ENCODE results near the gene CDK14.

DNA sequence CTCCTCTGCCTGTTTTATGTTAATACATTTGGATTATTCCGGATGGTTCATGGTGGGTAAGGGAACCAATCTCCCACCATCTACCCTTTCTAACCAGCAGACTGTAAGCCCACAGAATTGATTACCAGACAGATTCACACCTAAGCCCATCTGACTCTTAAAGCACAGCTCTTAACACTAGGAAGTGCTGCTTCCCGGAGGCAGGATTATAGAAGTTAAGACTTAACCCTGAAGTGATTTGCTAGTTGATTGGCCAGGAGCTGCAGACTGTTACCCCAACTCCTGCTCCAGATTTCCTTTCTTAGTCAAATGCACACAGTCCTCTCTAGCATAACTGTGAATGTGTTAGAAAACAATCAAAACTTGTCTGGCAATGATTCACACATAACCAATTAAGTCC is 221.7 kb downstream of the CDK14 start:
- TF ChIP-seq, protein P1, sequence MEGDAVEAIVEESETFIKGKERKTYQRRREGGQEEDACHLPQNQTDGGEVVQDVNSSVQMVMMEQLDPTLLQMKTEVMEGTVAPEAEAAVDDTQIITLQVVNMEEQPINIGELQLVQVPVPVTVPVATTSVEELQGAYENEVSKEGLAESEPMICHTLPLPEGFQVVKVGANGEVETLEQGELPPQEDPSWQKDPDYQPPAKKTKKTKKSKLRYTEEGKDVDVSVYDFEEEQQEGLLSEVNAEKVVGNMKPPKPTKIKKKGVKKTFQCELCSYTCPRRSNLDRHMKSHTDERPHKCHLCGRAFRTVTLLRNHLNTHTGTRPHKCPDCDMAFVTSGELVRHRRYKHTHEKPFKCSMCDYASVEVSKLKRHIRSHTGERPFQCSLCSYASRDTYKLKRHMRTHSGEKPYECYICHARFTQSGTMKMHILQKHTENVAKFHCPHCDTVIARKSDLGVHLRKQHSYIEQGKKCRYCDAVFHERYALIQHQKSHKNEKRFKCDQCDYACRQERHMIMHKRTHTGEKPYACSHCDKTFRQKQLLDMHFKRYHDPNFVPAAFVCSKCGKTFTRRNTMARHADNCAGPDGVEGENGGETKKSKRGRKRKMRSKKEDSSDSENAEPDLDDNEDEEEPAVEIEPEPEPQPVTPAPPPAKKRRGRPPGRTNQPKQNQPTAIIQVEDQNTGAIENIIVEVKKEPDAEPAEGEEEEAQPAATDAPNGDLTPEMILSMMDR (IDR thresholded peaks at IDR 0.05), result no peak
- TF ChIP-seq POLR2A (IDR thresholded peaks at IDR 0.05), result no peak
